SK-N-SH (cell line): ENCODE data around the gene MYO1B. TPM values are rescaled to one million over a fixed set of nuclear protein-coding genes. Genes with fewer than 3 reads are reported as not detected.

Source experiments
- CTCF ChIA-PET: fragments of 300-600, 350-600 bp; formaldehyde crosslinking; extraction: SDS; loops from one replicate; lab custom pipeline; 2021; lab: Yijun Ruan, JAX
- POLR2A ChIA-PET: fragments of 350-600 bp; sonication (Branson Sonifier 250); formaldehyde crosslinking; extraction: SDS; loops from one replicate; lab custom pipeline; 2020; ENCODE audit warnings: antibody characterized with exemption, inconsistent platforms; lab: Yijun Ruan, JAX
- DNase-seq: peaks from one replicate; pipeline ENCODE4 v3.0.0; 2012
- H2AFZ ChIP-seq: fragments of 200-600 bp; sonication (generic); 2 replicates; pipeline ENCODE4 v1.8.1; 2016; ENCODE audit warnings: antibody characterized with exemption, mild to moderate bottlenecking, low read depth
- H3F3A ChIP-seq: fragments of 200-600 bp; sonication (generic); replicated peaks from 2 replicates; pipeline ENCODE3; 2016; ENCODE audit warnings: antibody characterized with exemption, mild to moderate bottlenecking; ENCODE audit not compliant: insufficient read depth
- H3K27ac ChIP-seq, 2 experiments: fragments of 200-500 bp in 1 of 2; fragments of 200-600 bp in 1 of 2; sonication (Bioruptor generic) in 1 of 2; sonication (generic), shearing (Covaris generic) in 1 of 2; 2 replicates each; pipeline versions ENCODE4 v1.5.1 to v1.6.1; 2014 to 2016; ENCODE audit warnings: low read depth in 2 of 2, inconsistent platforms in 1 of 2, low read length in 1 of 2, mild to moderate bottlenecking in 1 of 2, mixed read lengths in 1 of 2
- H3K27me3 ChIP-seq: fragments of 200-600 bp; sonication (generic), shearing (Covaris generic); 2 replicates; pipeline ENCODE4 v1.6.1; 2016; ENCODE audit warnings: mixed run types; ENCODE audit not compliant: insufficient read depth
- H3K36me3 ChIP-seq, 2 experiments: fragments of 200-500 bp in 1 of 2; fragments of 200-600 bp in 1 of 2; sonication (Bioruptor generic) in 1 of 2; sonication (generic) in 1 of 2; replicated peaks in 1 of 2; 2 replicates each; pipeline versions ENCODE3 to v1.5.1; 2014 to 2016; ENCODE audit warnings: low read length in 1 of 2, mild to moderate bottlenecking in 1 of 2; ENCODE audit not compliant: insufficient read depth in 2 of 2, control insufficient read depth in 1 of 2
- H3K4me1 ChIP-seq, 2 experiments: fragments of 200-500 bp in 1 of 2; fragments of 200-600 bp in 1 of 2; sonication (Bioruptor generic) in 1 of 2; sonication (generic), shearing (Covaris generic) in 1 of 2; 2 replicates each; pipeline versions ENCODE4 v1.5.1 to v1.6.1; 2014 to 2016; ENCODE audit warnings: low read depth in 1 of 2, low read length in 1 of 2, mixed run types in 1 of 2; ENCODE audit not compliant: insufficient read depth in 2 of 2, control insufficient read depth in 1 of 2
- H3K4me2 ChIP-seq: fragments of 200-600 bp; sonication (generic), shearing (Covaris generic); 2 replicates; pipeline ENCODE4 v1.6.1; 2017; ENCODE audit warnings: mixed run types
- H3K4me3 ChIP-seq, 2 experiments: fragments of 200-500 bp in 1 of 2; fragments of 200-600 bp in 1 of 2; sonication (Bioruptor generic) in 1 of 2; sonication (generic), shearing (Covaris generic) in 1 of 2; 2 replicates each; pipeline versions ENCODE4 v1.5.1 to v1.8.1; 2014 to 2016; ENCODE audit warnings: low read depth in 2 of 2, inconsistent platforms in 1 of 2, low read length in 1 of 2, mild to moderate bottlenecking in 1 of 2, mixed read lengths in 1 of 2, moderate library complexity in 1 of 2
- H3K79me2 ChIP-seq: fragments of 200-600 bp; sonication (generic); 2 replicates; pipeline ENCODE4 v1.8.1; 2017; ENCODE audit warnings: mild to moderate bottlenecking; ENCODE audit not compliant: insufficient read depth
- H3K9ac ChIP-seq: fragments of 200-600 bp; sonication (generic); 2 replicates; pipeline ENCODE4 v1.6.1; 2017; ENCODE audit warnings: mixed run types
- H3K9me2 ChIP-seq: fragments of 200-600 bp; sonication (generic); 2 replicates; pipeline ENCODE4 v1.6.1; 2017; ENCODE audit warnings: mixed run types
- H3K9me3 ChIP-seq: fragments of 200-600 bp; sonication (generic); 2 replicates; pipeline ENCODE4 v1.6.1; 2017; ENCODE audit warnings: mixed run types, mild to moderate bottlenecking, moderate library complexity
- H4K20me1 ChIP-seq: fragments of 200-600 bp; sonication (generic); 2 replicates; pipeline ENCODE4 v1.6.1; 2017; ENCODE audit warnings: mild to moderate bottlenecking, mixed run types; ENCODE audit not compliant: insufficient read depth
- CHD2 ChIP-seq: fragments of 150-350 bp; IDR thresholded peaks from 2 replicates; pipeline ENCODE4 v1.6.1; 2018; ENCODE audit warnings: low read length; ENCODE audit not compliant: partially characterized antibody
- FOSL2 ChIP-seq: IDR thresholded peaks from 2 replicates; pipeline ENCODE4 v1.4.0; 2012; ENCODE audit warnings: low read depth, mild to moderate bottlenecking, moderate library complexity, borderline replicate concordance
- MEF2A ChIP-seq: IDR thresholded peaks from 2 replicates; pipeline ENCODE4 v1.4.0; 2012; ENCODE audit warnings: low read depth, borderline replicate concordance
- MXI1 ChIP-seq: IDR thresholded peaks from 2 replicates; pipeline ENCODE4 v1.6.1; 2012; ENCODE audit warnings: mild to moderate bottlenecking, low read depth, low read length, improper control_type of control experiment
- NFIC ChIP-seq: IDR thresholded peaks from 2 replicates; pipeline ENCODE4 v1.4.0; 2012; ENCODE audit warnings: borderline replicate concordance
- RCOR1 ChIP-seq: fragments of 150-350 bp; IDR thresholded peaks from 2 replicates; pipeline ENCODE4 v1.6.1; 2017; ENCODE audit warnings: antibody characterized with exemption, low read length
- RFX5 ChIP-seq: IDR thresholded peaks from 2 replicates; pipeline ENCODE4 v1.6.1; 2012; ENCODE audit warnings: mild to moderate bottlenecking, improper control_type of control experiment, low read length
- RXRA ChIP-seq: IDR thresholded peaks from 2 replicates; pipeline ENCODE4 v1.4.0; 2012; ENCODE audit warnings: low read depth, mild to moderate bottlenecking, borderline replicate concordance
- SIN3A ChIP-seq: IDR thresholded peaks from 2 replicates; pipeline ENCODE4 v1.6.1; 2012; ENCODE audit warnings: low read depth, mild to moderate bottlenecking, low read length, moderate library complexity, borderline replicate concordance
- SMC3 ChIP-seq: IDR thresholded peaks from 2 replicates; pipeline ENCODE4 v1.6.1; 2012; ENCODE audit warnings: low read depth, low read length, improper control_type of control experiment
- TAF1 ChIP-seq: IDR thresholded peaks from 2 replicates; pipeline ENCODE4 v1.6.1; 2012; ENCODE audit warnings: low read depth, mild to moderate bottlenecking, low read length, moderate library complexity, borderline replicate concordance
- TCF12 ChIP-seq: IDR thresholded peaks from 2 replicates; pipeline ENCODE4 v1.4.0; 2012
- TEAD4 ChIP-seq: IDR thresholded peaks from 2 replicates; pipeline ENCODE4 v1.4.0; 2012; ENCODE audit warnings: mild to moderate bottlenecking, borderline replicate concordance; ENCODE audit not compliant: insufficient read depth
- WGBS: methylation state at CpG from one replicate; pipeline ENCODE4 v1.1.6; 2017; ENCODE audit warnings: low lambda C conversion rate; 5-methylcytosine and 5-hydroxymethylcytosine counted together
- polyA plus RNA-seq, 3 experiments: library from polyadenylated mRNA; depleted of rRNA; stranded (reverse); fragments of >200 nt; gene quantifications; 2 replicates each; pipeline ENCODE4 v1.2.3, GENCODE V29; 2012
- TF ChIP-seq, protein P1 (sequence below): IDR thresholded peaks from 2 replicates; pipeline ENCODE4 v1.4.0; 2012; ENCODE audit warnings: low read depth, borderline replicate concordance
- TF ChIP-seq, protein P2 (sequence below): fragments of 200-600 bp; sonication (generic); IDR thresholded peaks from 2 replicates; pipeline ENCODE4 v1.6.1; 2017; ENCODE audit warnings: antibody characterized with exemption, mild to moderate bottlenecking, moderate library complexity
- TF ChIP-seq, protein P3 (sequence below): IDR thresholded peaks from 2 replicates; pipeline ENCODE4 v1.4.0; 2012; ENCODE audit warnings: low read depth

Gene MYO1B
- polyA plus RNA-seq, 1 of the 3 experiments (the other 2 are of a cell fraction) = 20.2 TPM

DNA sequence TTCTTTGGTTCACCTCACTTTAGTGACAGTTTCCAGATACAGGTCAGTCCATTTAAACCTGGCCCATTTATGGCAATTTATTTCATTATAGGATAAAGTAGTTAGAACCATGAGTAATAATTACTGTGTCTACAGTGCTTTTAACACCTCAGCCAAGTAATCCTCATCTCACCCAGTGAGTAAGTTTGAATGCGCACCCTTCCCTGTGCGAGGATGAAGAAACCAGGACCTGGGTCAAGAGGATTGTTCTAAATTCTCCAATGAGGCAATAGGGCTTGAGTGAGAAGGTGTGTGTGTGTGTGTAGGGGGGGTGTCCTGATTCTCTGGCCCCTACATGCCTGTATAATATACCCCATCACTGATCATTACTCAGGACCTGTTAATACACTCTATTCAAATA is 854 bp upstream of the MYO1B start:
- CTCF ChIA-PET = interaction anchor here (1.2 to 1.8 kb wide), 4 partner anchors 26 to 277 kb away, joined by 4 to 9 read pairs (median 6); no protein-coding TSS in a partner anchor
- POLR2A ChIA-PET = no interaction called here
- Histone ChIP-seq H3K4me3 (0 out of 4 replicates have a peak overlapping the region, but pooled peaks of 1 of the 2 experiments have one; percentile 74), H3K9me2 (no peaks in the 10 kb centered on the region), H3K4me2 (no peak overlapping the region), H2AFZ (no peak overlapping the region), H3K9me3 (no peaks in the 10 kb centered on the region), H3K36me3 (no peaks in the 10 kb centered on the region), H3F3A (peaks cover 13% of the 10 kb centered on the region), H3K27ac (peak overlapping the region in 1 of 2 experiments; percentile 27; a peak in 1 of 4 replicates), H4K20me1 (peaks cover 9% of the 10 kb centered on the region), H3K4me1 (peaks cover 14 to 23% of the 10 kb centered on the region in 2 experiments; a peak in 3 of 4 replicates), H3K9ac (no peak overlapping the region), H3K27me3 (no peaks in the 10 kb centered on the region), H3K79me2 (peaks cover 39% of the 10 kb centered on the region)
- no peak for TF ChIP-seq RFX5
- no peak for TF ChIP-seq TEAD4
- TF ChIP-seq RCOR1 = no peak
- no peak for TF ChIP-seq MXI1
- no peak for TF ChIP-seq NFIC
- no peak for TF ChIP-seq TCF12
- TF ChIP-seq SMC3 = no peak
- TF ChIP-seq, protein P1, sequence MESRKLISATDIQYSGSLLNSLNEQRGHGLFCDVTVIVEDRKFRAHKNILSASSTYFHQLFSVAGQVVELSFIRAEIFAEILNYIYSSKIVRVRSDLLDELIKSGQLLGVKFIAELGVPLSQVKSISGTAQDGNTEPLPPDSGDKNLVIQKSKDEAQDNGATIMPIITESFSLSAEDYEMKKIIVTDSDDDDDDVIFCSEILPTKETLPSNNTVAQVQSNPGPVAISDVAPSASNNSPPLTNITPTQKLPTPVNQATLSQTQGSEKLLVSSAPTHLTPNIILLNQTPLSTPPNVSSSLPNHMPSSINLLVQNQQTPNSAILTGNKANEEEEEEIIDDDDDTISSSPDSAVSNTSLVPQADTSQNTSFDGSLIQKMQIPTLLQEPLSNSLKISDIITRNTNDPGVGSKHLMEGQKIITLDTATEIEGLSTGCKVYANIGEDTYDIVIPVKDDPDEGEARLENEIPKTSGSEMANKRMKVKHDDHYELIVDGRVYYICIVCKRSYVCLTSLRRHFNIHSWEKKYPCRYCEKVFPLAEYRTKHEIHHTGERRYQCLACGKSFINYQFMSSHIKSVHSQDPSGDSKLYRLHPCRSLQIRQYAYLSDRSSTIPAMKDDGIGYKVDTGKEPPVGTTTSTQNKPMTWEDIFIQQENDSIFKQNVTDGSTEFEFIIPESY = no peak
- no peak for TF ChIP-seq SIN3A
- TF ChIP-seq, protein P2, sequence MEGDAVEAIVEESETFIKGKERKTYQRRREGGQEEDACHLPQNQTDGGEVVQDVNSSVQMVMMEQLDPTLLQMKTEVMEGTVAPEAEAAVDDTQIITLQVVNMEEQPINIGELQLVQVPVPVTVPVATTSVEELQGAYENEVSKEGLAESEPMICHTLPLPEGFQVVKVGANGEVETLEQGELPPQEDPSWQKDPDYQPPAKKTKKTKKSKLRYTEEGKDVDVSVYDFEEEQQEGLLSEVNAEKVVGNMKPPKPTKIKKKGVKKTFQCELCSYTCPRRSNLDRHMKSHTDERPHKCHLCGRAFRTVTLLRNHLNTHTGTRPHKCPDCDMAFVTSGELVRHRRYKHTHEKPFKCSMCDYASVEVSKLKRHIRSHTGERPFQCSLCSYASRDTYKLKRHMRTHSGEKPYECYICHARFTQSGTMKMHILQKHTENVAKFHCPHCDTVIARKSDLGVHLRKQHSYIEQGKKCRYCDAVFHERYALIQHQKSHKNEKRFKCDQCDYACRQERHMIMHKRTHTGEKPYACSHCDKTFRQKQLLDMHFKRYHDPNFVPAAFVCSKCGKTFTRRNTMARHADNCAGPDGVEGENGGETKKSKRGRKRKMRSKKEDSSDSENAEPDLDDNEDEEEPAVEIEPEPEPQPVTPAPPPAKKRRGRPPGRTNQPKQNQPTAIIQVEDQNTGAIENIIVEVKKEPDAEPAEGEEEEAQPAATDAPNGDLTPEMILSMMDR = no peak
- TF ChIP-seq, protein P3, sequence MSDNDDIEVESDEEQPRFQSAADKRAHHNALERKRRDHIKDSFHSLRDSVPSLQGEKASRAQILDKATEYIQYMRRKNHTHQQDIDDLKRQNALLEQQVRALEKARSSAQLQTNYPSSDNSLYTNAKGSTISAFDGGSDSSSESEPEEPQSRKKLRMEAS = no peak
- no peak for TF ChIP-seq TAF1
- TF ChIP-seq FOSL2 = no peak
- TF ChIP-seq CHD2 = no peak
- no peak for TF ChIP-seq MEF2A
- TF ChIP-seq RXRA = no peak
- WGBS = 88% methylated on average over 2 of the region's 2 CpGs
- no peak for DNase-seq
